CD8-positive, alpha-beta memory T cell (primary cell): ENCODE results near the gene SUPT3H. TPM values are rescaled to one million over a fixed set of nuclear protein-coding genes. Genes with fewer than 3 reads are reported as not detected.
A peak's percentile ranks its signal among the peaks of the same experiment; 100 is the strongest.

Experiments
- CTCF ChIA-PET: fragments of 350-600 bp; sonication (Branson Sonifier 250); formaldehyde crosslinking; loops from one replicate; lab custom pipeline; 2021; ENCODE audit warnings: antibody characterized with exemption; lab: Charles Lee
- POLR2A ChIA-PET: fragments of 350-600 bp; sonication (Branson Sonifier 250); formaldehyde crosslinking; loops from one replicate; lab custom pipeline; 2021; ENCODE audit warnings: antibody characterized with exemption; lab: Charles Lee
- DNase-seq, 5 donors: peaks; one replicate each; pipeline versions ENCODE4 v3.0.0 to v3.0.0-alpha.2; 2020 to 2022; ENCODE audit warnings: mixed read lengths in 1 of 5
- H3K27ac ChIP-seq: one replicate; pipeline ENCODE4 v1.7.0; 2013; ENCODE audit warnings: low read depth, mild to moderate bottlenecking, low read length, moderate library complexity
- H3K27me3 ChIP-seq: 2 replicates; pipeline ENCODE4 v1.7.0; 2013; ENCODE audit warnings: low read length, mild to moderate bottlenecking; ENCODE audit not compliant: insufficient read depth, poor library complexity, severe bottlenecking
- H3K36me3 ChIP-seq: 2 replicates; pipeline ENCODE4 v1.7.0; 2013; ENCODE audit warnings: mild to moderate bottlenecking, low read length, moderate library complexity; ENCODE audit not compliant: insufficient read depth
- H3K4me1 ChIP-seq: 2 replicates; pipeline ENCODE4 v1.7.0; 2013; ENCODE audit warnings: mild to moderate bottlenecking, low read length, moderate library complexity; ENCODE audit not compliant: insufficient read depth
- H3K4me3 ChIP-seq: 2 replicates; pipeline ENCODE4 v1.7.0; 2013; ENCODE audit warnings: mild to moderate bottlenecking, low read length
- H3K9me3 ChIP-seq: 2 replicates; pipeline ENCODE4 v1.7.0; 2013; ENCODE audit warnings: mild to moderate bottlenecking, low read length
- H3K27ac Mint-ChIP-seq, 8 donors: one replicate each; pipeline ENCODE4 v1.8.0; 2020 to 2021; ENCODE audit warnings: mixed read lengths in 8 of 8, mild to moderate bottlenecking in 6 of 8, inconsistent platforms in 3 of 8, moderate library complexity in 3 of 8
- H3K27me3 Mint-ChIP-seq, 2 donors: one replicate each; pipeline ENCODE4 v1.8.0; 2020 to 2021; ENCODE audit warnings: mixed read lengths in 2 of 2, mild to moderate bottlenecking in 1 of 2, moderate library complexity in 1 of 2
- H3K36me3 Mint-ChIP-seq, 3 donors: one replicate each; pipeline ENCODE4 v1.8.0; 2020 to 2021; ENCODE audit warnings: mixed read lengths in 3 of 3, inconsistent platforms in 1 of 3, mild to moderate bottlenecking in 1 of 3
- H3K4me1 Mint-ChIP-seq, 3 donors: one replicate each; pipeline ENCODE4 v1.8.0; 2020 to 2021; ENCODE audit warnings: mixed read lengths in 3 of 3, inconsistent platforms in 1 of 3, mild to moderate bottlenecking in 1 of 3
- H3K4me3 Mint-ChIP-seq, 7 donors: one replicate each; pipeline ENCODE4 v1.8.0; 2020 to 2021; ENCODE audit warnings: mixed read lengths in 7 of 7, mild to moderate bottlenecking in 6 of 7, moderate library complexity in 4 of 7, inconsistent platforms in 2 of 7
- H3K9me3 Mint-ChIP-seq, 5 donors: one replicate each; pipeline ENCODE4 v1.8.0; 2020 to 2022; ENCODE audit warnings: mixed read lengths in 5 of 5, mild to moderate bottlenecking in 3 of 5, moderate library complexity in 2 of 5, inconsistent platforms in 1 of 5
- polyA plus RNA-seq: library from polyadenylated mRNA; unstranded; fragments of 300-500 nt; fragmentation: Illumina TruSeq; gene quantifications from one replicate; pipeline ENCODE4 v1.2.3, GENCODE V29; 2021
- total RNA-seq, 2 experiments: library from RNA; stranded (reverse); gene quantifications; one replicate each; pipeline ENCODE4 v1.2.3, GENCODE V29; 2021

The SUPT3H gene
- total and polyA plus RNA-seq, 3 experiments from 2014 or later: 13.7 to 17.1 (median 14.6) TPM

GRCh38 chr6:45136495-45136894 is 241.2 kb downstream of the SUPT3H start:
- H3K27me3 Mint-ChIP-seq: peaks cover 0 to 3% of the 10 kb centered on the region in 2 donors
- H3K36me3 ChIP-seq: no peaks in the 10 kb centered on the region
- CTCF ChIA-PET: no interaction called here

GRCh38 chr6:45132658-45133294 is 245.0 kb downstream of the SUPT3H start:
- no peak overlapping the region for H3K4me3 ChIP-seq
- Mint-ChIP-seq H3K36me3 (peaks cover 3 to 42% (median 11%) of the 10 kb centered on the region in 3 donors), H3K4me3 (no peak overlapping the region), H3K27me3 (no peaks in the 10 kb centered on the region), H3K9me3 (peaks cover 13 to 22% (median 21%) of the 10 kb centered on the region in 5 donors), H3K4me1 (no peaks in the 10 kb centered on the region), H3K27ac (no peak overlapping the region)
- no peaks in the 10 kb centered on the region for H3K36me3 ChIP-seq
- H3K27ac ChIP-seq: no peak overlapping the region
- DNase-seq: no peak
- no peaks in the 10 kb centered on the region for H3K27me3 ChIP-seq
- H3K9me3 ChIP-seq: peaks cover 5% of the 10 kb centered on the region
- ChIA-PET CTCF (no interaction called here), POLR2A (no interaction called here)
- H3K4me1 ChIP-seq: no peaks in the 10 kb centered on the region

More at GRCh38 chr6:45136495-45136894, 241.2 kb downstream of the SUPT3H start:
- H3K27me3 ChIP-seq: no peaks in the 10 kb centered on the region
- H3K4me3 Mint-ChIP-seq: no peak overlapping the region
- no peak for DNase-seq
- no peak overlapping the region for H3K27ac ChIP-seq
- no peak overlapping the region for H3K4me3 ChIP-seq
- H3K27ac Mint-ChIP-seq: no peak overlapping the region
- POLR2A ChIA-PET: no interaction called here
- peaks cover 20 to 35% (median 27%) of the 10 kb centered on the region in 5 donors for H3K9me3 Mint-ChIP-seq
- H3K36me3 Mint-ChIP-seq: peaks cover 8 to 67% (median 18%) of the 10 kb centered on the region in 3 donors
- peaks cover 5% of the 10 kb centered on the region for H3K9me3 ChIP-seq
- H3K4me1 Mint-ChIP-seq: no peaks in the 10 kb centered on the region
- no peaks in the 10 kb centered on the region for H3K4me1 ChIP-seq

GRCh38 chr6:45132059-45132458 is 245.7 kb downstream of the SUPT3H start:
- H3K4me1 ChIP-seq: no peaks in the 10 kb centered on the region
- CTCF ChIA-PET: no interaction called here
- Mint-ChIP-seq H3K9me3 (peaks cover 10 to 19% (median 17%) of the 10 kb centered on the region in 5 donors), H3K36me3 (peaks cover 3 to 38% (median 11%) of the 10 kb centered on the region in 3 donors), H3K27me3 (no peaks in the 10 kb centered on the region), H3K4me3 (no peak overlapping the region), H3K4me1 (no peaks in the 10 kb centered on the region), H3K27ac (no peak overlapping the region)
- peaks cover 5% of the 10 kb centered on the region for H3K9me3 ChIP-seq
- H3K27ac ChIP-seq: no peak overlapping the region
- H3K36me3 ChIP-seq: no peaks in the 10 kb centered on the region
- DNase-seq: no peak
- POLR2A ChIA-PET: no interaction called here
- H3K27me3 ChIP-seq: no peaks in the 10 kb centered on the region
- no peak overlapping the region for H3K4me3 ChIP-seq

- DNase-seq: no peak
- Mint-ChIP-seq H3K27me3 (no peaks in the 10 kb centered on the region), H3K9me3 (no peaks in the 10 kb centered on the region), H3K36me3 (peaks cover 0 to 9% (median 0%) of the 10 kb centered on the region in 3 donors), H3K4me3 (no peak overlapping the region), H3K27ac (no peak overlapping the region), H3K4me1 (no peaks in the 10 kb centered on the region)
- no peaks in the 10 kb centered on the region for H3K36me3 ChIP-seq
- no peaks in the 10 kb centered on the region for H3K9me3 ChIP-seq
- ChIA-PET CTCF (no interaction called here), POLR2A (no interaction called here)
- no peaks in the 10 kb centered on the region for H3K27me3 ChIP-seq
- no peak overlapping the region for H3K27ac ChIP-seq
- no peaks in the 10 kb centered on the region for H3K4me1 ChIP-seq
- H3K4me3 ChIP-seq: no peak overlapping the region
These were observed 248.7 kb downstream of the SUPT3H start for GRCh38 chr6:45129051-45129450.

- Mint-ChIP-seq H3K36me3 (no peaks in the 10 kb centered on the region), H3K4me1 (no peaks in the 10 kb centered on the region), H3K27ac (no peak overlapping the region), H3K4me3 (no peak overlapping the region), H3K9me3 (no peaks in the 10 kb centered on the region), H3K27me3 (no peaks in the 10 kb centered on the region)
- H3K4me1 ChIP-seq: no peaks in the 10 kb centered on the region
- H3K4me3 ChIP-seq: no peak overlapping the region
- CTCF ChIA-PET: no interaction called here
- H3K27ac ChIP-seq: no peak overlapping the region
- H3K9me3 ChIP-seq: no peaks in the 10 kb centered on the region
- H3K36me3 ChIP-seq: no peaks in the 10 kb centered on the region
- DNase-seq: no peak
- no peaks in the 10 kb centered on the region for H3K27me3 ChIP-seq
- POLR2A ChIA-PET: no interaction called here
These were observed 250.5 kb downstream of the SUPT3H start for GRCh38 chr6:45127185-45127584.

- POLR2A ChIA-PET: no interaction called here
- no peak overlapping the region for H3K4me3 ChIP-seq
- DNase-seq: no peak
- H3K4me1 ChIP-seq: no peaks in the 10 kb centered on the region
- no peaks in the 10 kb centered on the region for H3K36me3 ChIP-seq
- no peaks in the 10 kb centered on the region for H3K4me1 Mint-ChIP-seq
- H3K27ac Mint-ChIP-seq: no peak overlapping the region
- H3K27ac ChIP-seq: no peak overlapping the region
- no peaks in the 10 kb centered on the region for H3K27me3 ChIP-seq
- no peaks in the 10 kb centered on the region for H3K9me3 ChIP-seq
- CTCF ChIA-PET: no interaction called here
- no peaks in the 10 kb centered on the region for H3K9me3 Mint-ChIP-seq
- no peak overlapping the region for H3K4me3 Mint-ChIP-seq
- H3K27me3 Mint-ChIP-seq: no peaks in the 10 kb centered on the region
- H3K36me3 Mint-ChIP-seq: no peaks in the 10 kb centered on the region
These were observed 251.7 kb downstream of the SUPT3H start for GRCh38 chr6:45126033-45126432.

GRCh38 chr6:45123023-45123422 is 254.7 kb downstream of the SUPT3H start:
- Mint-ChIP-seq H3K4me3 (no peak overlapping the region), H3K27me3 (no peaks in the 10 kb centered on the region), H3K9me3 (no peaks in the 10 kb centered on the region), H3K36me3 (no peaks in the 10 kb centered on the region), H3K4me1 (no peaks in the 10 kb centered on the region), H3K27ac (peak overlapping the region in 1 of 8 donors; percentile 78)
- Histone ChIP-seq H3K4me3 (no peak overlapping the region), H3K27ac (no peak overlapping the region), H3K27me3 (no peaks in the 10 kb centered on the region), H3K9me3 (no peaks in the 10 kb centered on the region), H3K4me1 (no peaks in the 10 kb centered on the region), H3K36me3 (no peaks in the 10 kb centered on the region)
- POLR2A ChIA-PET: no interaction called here
- CTCF ChIA-PET: no interaction called here
- no peak for DNase-seq

- Histone ChIP-seq H3K27ac (no peak overlapping the region), H3K36me3 (no peaks in the 10 kb centered on the region), H3K4me1 (no peaks in the 10 kb centered on the region), H3K27me3 (no peaks in the 10 kb centered on the region), H3K4me3 (no peak overlapping the region), H3K9me3 (no peaks in the 10 kb centered on the region)
- no peak for DNase-seq
- Mint-ChIP-seq H3K27ac (no peak overlapping the region), H3K4me1 (peaks cover 10 to 17% (median 15%) of the 10 kb centered on the region in 3 donors), H3K36me3 (no peaks in the 10 kb centered on the region), H3K4me3 (no peak overlapping the region), H3K9me3 (no peaks in the 10 kb centered on the region), H3K27me3 (no peaks in the 10 kb centered on the region)
- ChIA-PET CTCF (no interaction called here), POLR2A (no interaction called here)
These were observed 259.0 kb downstream of the SUPT3H start for GRCh38 chr6:45118754-45119153.
